Stimulated activated CD8-positive, alpha-beta memory T cell treated with anti-CD3 and anti-CD28 coated beads, Interleukin-12 subunit alpha, Interleukin-12 subunit beta, amount 100 ng/mL, for 1 hour (primary cell): ENCODE measurements around the gene ZSWIM6.

Experiments
- DNase-seq: peaks from one replicate; pipeline ENCODE4 v3.0.0-alpha.2; 2020; ENCODE audit warnings: low read depth

The ZSWIM6 gene

GRCh38 chr5:61549530-61549929 is 217.5 kb downstream of the ZSWIM6 start:
- no peak for DNase-seq

- no peak for DNase-seq
These were observed 219.7 kb downstream of the ZSWIM6 start for GRCh38 chr5:61551637-61552313.

GRCh38 chr5:61559146-61559545 is 227.1 kb downstream of the ZSWIM6 start:
- no peak for DNase-seq

- DNase-seq = no peak
These were observed 227.7 kb downstream of the ZSWIM6 start for GRCh38 chr5:61559722-61560121.

GRCh38 chr5:61563401-61563800 is 231.3 kb downstream of the ZSWIM6 start:
- no peak for DNase-seq

GRCh38 chr5:61567337-61567736 is 235.3 kb downstream of the ZSWIM6 start:
- DNase-seq = no peak

GRCh38 chr5:61569353-61569752 is 237.3 kb downstream of the ZSWIM6 start:
- no peak for DNase-seq

- DNase-seq = no peak
These were observed 238.7 kb downstream of the ZSWIM6 start for GRCh38 chr5:61570767-61571166.

GRCh38 chr5:61572959-61573358 is 240.9 kb downstream of the ZSWIM6 start:
- DNase-seq = no peak

- DNase-seq = no peak
These were observed 243.0 kb downstream of the ZSWIM6 start for GRCh38 chr5:61575103-61575502.

- no peak for DNase-seq
These were observed 243.5 kb downstream of the ZSWIM6 start for GRCh38 chr5:61575581-61575980.

GRCh38 chr5:61576556-61576955 is 244.5 kb downstream of the ZSWIM6 start:
- no peak for DNase-seq

GRCh38 chr5:61578858-61579503 is 246.9 kb downstream of the ZSWIM6 start:
- DNase-seq = no peak

- DNase-seq = no peak
These were observed 250.3 kb downstream of the ZSWIM6 start for GRCh38 chr5:61582205-61582820.

- DNase-seq = no peak
These were observed 250.8 kb downstream of the ZSWIM6 start for GRCh38 chr5:61582887-61583286.

GRCh38 chr5:61586096-61587084 is 254.3 kb downstream of the ZSWIM6 start:
- DNase-seq = no peak

- DNase-seq = no peak
These were observed 255.1 kb downstream of the ZSWIM6 start for GRCh38 chr5:61587125-61587524.

- no peak for DNase-seq
These were observed 256.2 kb downstream of the ZSWIM6 start for GRCh38 chr5:61588216-61588615.

GRCh38 chr5:61589946-61590345 is 257.9 kb downstream of the ZSWIM6 start:
- DNase-seq = no peak

- DNase-seq = no peak
These were observed 258.4 kb downstream of the ZSWIM6 start for GRCh38 chr5:61590473-61590872.

GRCh38 chr5:61591859-61592258 is 259.8 kb downstream of the ZSWIM6 start:
- DNase-seq = no peak

GRCh38 chr5:61595426-61595825 is 263.4 kb downstream of the ZSWIM6 start:
- no peak for DNase-seq
